Lower leg skin (tissue), 3 donors: ENCODE results near the gene SH3GLB1.

Experiments used
- POLR2A ChIP-seq, 2 donors: fragments of 450-650 bp; IDR thresholded peaks; one replicate each; pipeline ENCODE4 v1.6.1; 2016 to 2017; ENCODE audit warnings: antibody characterized with exemption in 2 of 2, mild to moderate bottlenecking in 1 of 2, moderate library complexity in 1 of 2
- TF ChIP-seq, protein P1 (sequence below), 3 donors: fragments of 450-650 bp; IDR thresholded peaks; one replicate each; pipeline ENCODE4 v1.5.1; 2016; ENCODE audit warnings: antibody characterized with exemption in 3 of 3, mild to moderate bottlenecking in 3 of 3, moderate library complexity in 2 of 3

DNA sequence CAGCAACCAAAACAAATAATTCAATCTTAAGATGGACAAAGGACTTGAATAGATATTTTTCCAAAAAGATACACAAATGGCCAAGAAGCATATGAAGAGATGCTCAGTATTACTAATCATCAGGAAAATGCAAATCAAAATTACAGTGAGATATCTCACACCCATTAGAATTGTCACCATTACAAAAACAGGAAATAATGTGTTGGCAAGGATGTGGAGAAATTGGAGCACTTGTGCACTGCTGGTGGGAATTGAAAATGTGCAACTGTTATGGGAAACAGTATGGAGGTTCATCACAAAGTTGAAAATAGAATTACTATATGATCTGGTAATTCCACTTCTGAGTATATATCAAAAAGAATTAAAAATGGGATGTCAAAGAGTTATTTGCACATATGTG, 83.2 kb downstream of the SH3GLB1 start:
- TF ChIP-seq, protein P1, sequence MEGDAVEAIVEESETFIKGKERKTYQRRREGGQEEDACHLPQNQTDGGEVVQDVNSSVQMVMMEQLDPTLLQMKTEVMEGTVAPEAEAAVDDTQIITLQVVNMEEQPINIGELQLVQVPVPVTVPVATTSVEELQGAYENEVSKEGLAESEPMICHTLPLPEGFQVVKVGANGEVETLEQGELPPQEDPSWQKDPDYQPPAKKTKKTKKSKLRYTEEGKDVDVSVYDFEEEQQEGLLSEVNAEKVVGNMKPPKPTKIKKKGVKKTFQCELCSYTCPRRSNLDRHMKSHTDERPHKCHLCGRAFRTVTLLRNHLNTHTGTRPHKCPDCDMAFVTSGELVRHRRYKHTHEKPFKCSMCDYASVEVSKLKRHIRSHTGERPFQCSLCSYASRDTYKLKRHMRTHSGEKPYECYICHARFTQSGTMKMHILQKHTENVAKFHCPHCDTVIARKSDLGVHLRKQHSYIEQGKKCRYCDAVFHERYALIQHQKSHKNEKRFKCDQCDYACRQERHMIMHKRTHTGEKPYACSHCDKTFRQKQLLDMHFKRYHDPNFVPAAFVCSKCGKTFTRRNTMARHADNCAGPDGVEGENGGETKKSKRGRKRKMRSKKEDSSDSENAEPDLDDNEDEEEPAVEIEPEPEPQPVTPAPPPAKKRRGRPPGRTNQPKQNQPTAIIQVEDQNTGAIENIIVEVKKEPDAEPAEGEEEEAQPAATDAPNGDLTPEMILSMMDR (IDR thresholded peaks at IDR 0.05) = no peak
- no peak for TF ChIP-seq POLR2A (IDR thresholded peaks at IDR 0.05)
